ENCODE data around the gene POLR2F.

- TF ChIP-seq CTCF (IDR thresholded peaks at IDR 0.05; ENCODE audit: poor library complexity, severe bottlenecking) (no peak), POLR2AphosphoS5 (IDR thresholded peaks at IDR 0.05) (no peak), RAD21 (conservative IDR thresholded peaks at IDR 0.05) (no peak), REST (IDR thresholded peaks at IDR 0.05; ENCODE audit: borderline replicate concordance) (no peak)
These were observed 5.8 kb downstream of the POLR2F start for GRCh38 chr22:37959231-37959825.
